Spleen (tissue), 7 donors: ENCODE measurements around the gene SLC24A3.

Experiments
- CTCF ChIP-seq, 11 experiments: fragments of 200-600 bp in 7 of 11; fragments of 450-650 bp in 4 of 11; sonication (generic) in 4 of 11; IDR thresholded peaks in 8 of 11; conservative IDR thresholded peaks in 3 of 11; 1 replicate in 7 of 11; 2 replicates in 4 of 11; pipeline versions ENCODE4 v1.4.0 to v1.8.0; 2016 to 2021; ENCODE audit warnings: antibody characterized with exemption in 11 of 11, inconsistent platforms in 4 of 11, mild to moderate bottlenecking in 1 of 11
- POLR2A ChIP-seq, 3 donors: fragments of 450-650 bp; IDR thresholded peaks; one replicate each; pipeline ENCODE4 v1.5.1; 2017; ENCODE audit warnings: antibody characterized with exemption in 3 of 3, mild to moderate bottlenecking in 1 of 3
- POLR2AphosphoS5 ChIP-seq, 3 donors: sonication (generic); formaldehyde crosslinking; IDR thresholded peaks; one replicate each; pipeline ENCODE4 v1.5.1; 2017; ENCODE audit warnings: antibody characterized with exemption in 3 of 3
- donor health status: DM: no; HTN: no; CAD: no; lungs with moderate emphysema.
- donor health status: DM: no; HTN: no; CAD: no.
- donor health status: DM: no; HTN: no; CAD: no.

DNA sequence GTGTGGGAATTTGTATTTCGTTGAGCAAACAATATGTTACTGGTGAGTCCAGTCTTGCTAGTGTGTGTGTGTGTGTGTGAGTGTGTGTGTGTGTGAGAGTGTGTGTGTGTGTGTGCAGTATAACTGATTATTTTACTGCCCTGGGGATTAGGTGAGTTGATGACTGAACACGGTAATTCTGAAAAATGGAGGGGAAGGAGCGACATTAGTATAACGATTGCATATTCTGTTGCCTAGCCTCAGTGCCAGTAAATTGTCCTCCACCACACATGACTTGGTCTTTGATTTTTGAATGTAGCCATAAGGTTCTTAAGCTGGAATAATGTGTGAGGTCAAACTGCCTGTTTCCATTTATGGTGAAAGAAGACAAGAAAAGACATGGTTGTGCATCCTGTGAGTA, 121.1 kb downstream of the SLC24A3 start:
- no peak for TF ChIP-seq CTCF (IDR thresholded peaks at IDR 0.05 in 8 of 11, conservative IDR thresholded peaks at IDR 0.05 in 3 of 11)
- TF ChIP-seq POLR2AphosphoS5 (IDR thresholded peaks at IDR 0.05), result no peak
- TF ChIP-seq POLR2A (IDR thresholded peaks at IDR 0.05), result no peak
